Measurements from ENCODE around the gene ATXN7L1.

Gene ATXN7L1

DNA sequence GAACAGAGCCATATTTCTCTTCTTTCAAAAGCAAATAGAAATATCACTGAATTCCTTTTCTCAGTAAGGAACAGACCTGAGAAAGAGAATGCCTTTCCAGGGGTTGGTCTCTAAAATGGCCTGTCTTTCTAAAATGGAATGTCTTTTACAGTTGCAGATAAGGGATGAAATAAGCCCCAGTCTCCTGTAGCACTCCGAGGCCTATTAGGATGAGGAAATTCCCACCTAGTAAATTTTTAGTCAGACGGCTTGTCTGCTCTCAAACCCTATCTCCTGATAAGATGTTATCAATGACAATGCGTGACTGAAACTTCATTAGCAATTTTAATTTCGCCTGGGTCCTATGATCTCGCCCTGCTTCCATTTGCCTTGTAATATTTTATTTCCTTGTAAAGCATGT, 292.2 kb downstream of the ATXN7L1 start:
- no peak for DNase-seq (ENCODE audit: low read depth in 2 of 2)

DNA sequence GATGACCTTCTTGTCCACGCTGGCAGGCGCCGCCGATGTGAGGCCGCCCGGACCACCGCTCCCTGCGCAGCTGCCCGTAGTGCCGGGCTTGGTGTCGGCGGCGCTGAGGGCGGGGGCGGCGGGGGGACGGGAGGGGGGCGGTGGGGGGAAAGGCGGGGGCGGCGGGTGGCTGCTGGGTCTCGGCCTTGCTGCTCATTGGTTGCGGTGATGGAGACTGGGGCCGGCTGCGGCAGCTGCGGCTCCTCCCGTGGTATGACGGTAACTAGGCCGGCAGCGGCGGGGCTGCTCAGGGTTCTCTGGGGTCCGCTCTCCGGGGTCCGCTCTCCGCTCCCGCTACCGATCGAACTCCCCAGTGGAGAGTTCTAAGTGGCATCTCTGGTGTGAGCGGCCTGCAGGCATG, 293.3 kb downstream of the ATXN7L1 start:
- no peak for DNase-seq (ENCODE audit: low read depth in 2 of 2)

DNA sequence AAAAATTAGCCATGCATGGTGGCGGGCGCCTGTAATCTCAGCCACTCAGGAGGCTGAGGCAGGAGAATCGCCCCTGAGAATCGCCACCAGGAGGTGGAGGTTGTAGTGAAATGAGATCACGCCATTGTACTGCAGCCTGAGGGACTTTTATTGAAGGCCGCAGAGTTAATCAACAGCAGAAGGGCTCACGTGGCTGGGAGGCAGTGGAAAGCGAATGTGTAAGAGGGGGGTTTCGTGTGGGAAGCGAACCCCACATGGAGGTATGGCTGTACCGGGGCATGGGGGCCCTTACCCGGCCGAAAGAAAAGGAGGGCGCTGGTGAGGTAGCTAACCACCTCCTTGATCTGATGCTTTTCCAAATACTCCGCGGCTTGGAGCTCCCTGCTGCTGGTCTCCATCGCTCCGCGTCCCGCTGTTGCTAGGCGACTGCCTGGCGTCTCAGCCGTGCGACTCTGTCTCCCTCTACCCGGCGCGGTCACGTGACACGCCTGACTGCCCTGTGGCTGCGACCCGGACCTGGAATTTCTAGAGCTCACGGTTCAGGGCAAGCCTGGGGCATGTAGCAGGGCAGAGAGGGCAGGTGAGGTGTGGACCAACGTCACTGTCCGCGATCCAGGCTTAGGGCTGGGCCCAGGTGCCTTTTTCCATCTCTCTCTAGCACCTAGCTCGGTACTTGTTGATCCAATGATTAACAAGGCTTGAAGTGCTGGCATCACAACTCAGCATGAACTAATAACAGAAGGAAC, 295.2 kb downstream of the ATXN7L1 start, which contains the start of gene EFCAB10:
EFCAB10 (minus strand) TSS at position 428 of the 746 bp plus-strand sequence; CDS start at position 398, 30 bp downstream.
- DNase-seq (ENCODE audit: low read depth in 2 of 2): no peak

DNA sequence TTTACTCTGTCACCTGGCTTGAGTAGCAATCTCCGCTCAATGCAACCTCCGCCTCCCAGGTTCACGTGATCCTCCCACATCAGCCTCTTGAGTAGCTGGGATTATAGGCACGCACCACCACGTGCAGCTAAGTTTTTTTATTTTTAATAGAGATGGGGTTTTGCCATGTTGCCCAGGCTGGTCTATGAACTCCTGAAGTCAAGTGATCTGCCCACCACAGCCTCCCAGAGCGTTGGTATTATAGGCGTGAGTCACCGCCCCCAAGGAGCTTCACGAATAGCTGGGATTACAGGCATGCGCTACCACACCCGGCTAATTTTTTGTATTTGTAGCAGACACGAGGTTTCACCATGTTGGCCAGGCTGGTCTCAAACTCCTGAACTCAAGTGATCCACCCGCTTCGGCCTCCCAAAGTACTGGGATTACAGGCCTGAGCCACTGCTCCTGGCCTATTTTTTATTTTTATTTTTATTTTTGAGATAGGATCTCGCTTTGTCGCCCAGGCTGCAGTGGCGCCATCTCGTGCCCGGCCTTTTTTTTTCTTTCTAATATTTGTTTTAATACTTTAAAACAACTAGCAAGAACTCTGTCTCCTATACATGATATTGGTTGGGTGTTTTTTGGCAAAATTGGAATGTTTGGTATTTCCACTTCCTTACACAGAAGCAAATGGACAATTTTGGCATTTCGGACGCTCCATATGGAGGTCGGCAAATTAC, 296.2 kb downstream of the ATXN7L1 start:
- DNase-seq (ENCODE audit: low read depth in 2 of 2): no peak

DNA sequence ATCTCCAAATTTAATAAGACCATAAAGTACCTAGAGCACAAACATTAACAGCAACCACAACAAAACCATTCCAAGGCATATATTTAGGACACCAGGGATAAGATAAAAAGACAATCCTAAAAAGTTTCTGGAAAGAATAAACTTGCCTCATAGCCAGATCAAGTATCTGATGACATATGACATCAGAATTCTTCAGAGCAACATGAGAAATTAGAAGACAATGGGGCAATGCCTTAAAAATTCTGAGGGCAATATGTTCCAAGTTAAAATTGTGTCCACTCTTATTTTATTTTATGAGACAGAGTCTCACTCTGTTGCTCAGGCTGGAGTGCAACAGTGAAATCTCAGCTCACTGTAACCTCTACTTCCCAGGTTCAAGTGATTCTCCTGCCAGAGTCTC, 297.9 kb downstream of the ATXN7L1 start:
- no peak for DNase-seq (ENCODE audit: low read depth in 2 of 2)

- DNase-seq (ENCODE audit: low read depth in 2 of 2): no peak
Observed at GRCh38 chr7:105577251-105577650, 299.1 kb downstream of the ATXN7L1 start.

DNA sequence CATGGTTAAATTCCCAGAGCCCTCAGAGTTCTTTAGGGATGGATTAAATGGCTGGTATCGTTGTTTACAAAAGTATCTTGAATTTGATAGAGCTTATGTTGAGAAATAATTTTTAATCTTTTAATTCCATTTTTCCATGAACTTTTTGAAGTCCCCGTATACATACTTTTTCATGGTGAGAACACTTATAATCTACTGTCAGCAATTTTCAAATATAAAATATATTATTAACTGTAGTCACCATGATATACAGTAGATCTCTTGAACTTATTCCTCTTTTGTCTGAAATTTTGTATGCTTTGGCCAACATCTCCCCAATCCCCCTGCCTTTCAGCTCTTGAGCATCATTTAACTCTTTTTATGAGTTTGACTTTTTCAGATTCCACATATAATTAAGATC, 304.5 kb downstream of the ATXN7L1 start:
- DNase-seq (ENCODE audit: low read depth in 2 of 2): no peak

GRCh38 chr7:105567821-105568220, 308.6 kb downstream of the ATXN7L1 start:
- DNase-seq (ENCODE audit: low read depth in 2 of 2): no peak

DNA sequence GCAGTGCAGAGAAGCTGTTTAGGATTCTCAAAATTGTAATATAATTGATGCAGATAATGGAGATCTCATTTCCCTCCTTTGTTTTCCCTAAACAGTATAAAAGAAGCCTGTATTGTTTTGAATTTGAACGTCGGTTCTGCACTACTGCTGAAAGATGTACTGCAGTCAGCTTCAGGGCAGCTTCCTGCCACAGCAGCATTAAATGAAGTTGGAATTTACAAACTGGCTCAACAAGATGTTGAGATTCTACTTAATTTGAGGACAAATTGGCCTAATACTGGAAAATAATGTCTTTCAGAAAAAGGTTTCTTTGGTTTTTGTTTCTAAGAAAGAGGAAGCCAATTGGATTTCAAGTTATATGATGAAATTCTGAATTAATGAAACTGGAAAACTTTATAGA, 309.4 kb downstream of the ATXN7L1 start:
- DNase-seq (ENCODE audit: low read depth in 2 of 2): no peak

DNA sequence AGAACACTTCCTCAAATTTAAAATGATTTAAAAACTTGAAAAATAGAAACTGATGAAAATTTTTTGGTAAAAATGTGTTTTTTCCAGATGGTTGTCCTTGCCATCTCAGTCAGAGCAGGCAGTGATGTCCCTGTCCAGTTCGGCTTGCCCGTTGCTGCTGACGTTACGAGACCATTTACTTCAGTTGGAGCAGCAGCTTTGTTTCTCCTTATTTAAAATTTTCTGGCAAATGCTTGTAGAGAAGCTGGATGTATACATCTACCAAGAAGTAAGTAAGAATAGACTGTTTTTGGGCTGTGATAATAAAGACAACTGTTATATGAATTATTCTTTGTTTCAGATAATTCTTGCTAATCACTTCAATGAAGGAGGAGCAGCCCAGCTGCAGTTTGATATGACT, 311.2 kb downstream of the ATXN7L1 start:
- no peak for DNase-seq (ENCODE audit: low read depth in 2 of 2)

DNA sequence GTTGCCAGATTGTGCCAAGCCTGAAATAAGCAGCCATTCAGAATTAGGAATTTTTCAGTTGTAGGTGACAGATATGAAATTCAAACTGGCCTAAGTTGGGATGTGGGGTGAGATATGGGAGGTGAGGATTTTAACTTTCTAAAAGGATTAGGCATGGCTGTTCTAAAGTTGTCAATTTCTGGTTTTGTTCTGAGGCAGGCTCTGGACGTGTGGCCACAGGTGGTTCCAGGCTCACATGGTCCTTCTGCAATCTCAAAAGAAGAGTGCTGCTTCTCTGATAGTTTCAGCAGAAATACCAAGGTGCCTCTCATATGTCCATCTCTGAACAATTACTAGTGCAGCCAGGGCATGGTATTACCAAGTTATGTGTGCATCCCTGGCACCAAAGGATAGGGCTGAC, 316.5 kb downstream of the ATXN7L1 start:
- DNase-seq (ENCODE audit: low read depth in 2 of 2): no peak
